Measurements from ENCODE around the gene GPHN.

GPHN gene

GRCh38 chr14:67186172-67186768, 678.3 kb downstream of the GPHN start:
- H3K4me3 ChIP-seq (ENCODE audit: low read length): no peak overlapping the region
- H3K9me3 ChIP-seq (ENCODE audit: control insufficient read depth, low read depth, low read length): no peaks in the 10 kb centered on the region
- H3K36me3 ChIP-seq (ENCODE audit: control insufficient read depth, low read depth, low read length): no peaks in the 10 kb centered on the region
- H3K27me3 ChIP-seq (ENCODE audit: control insufficient read depth, insufficient read depth, low read length): no peaks in the 10 kb centered on the region
- no peak overlapping the region for H3K27ac ChIP-seq (ENCODE audit: low read length)
- H3K4me1 ChIP-seq (ENCODE audit: control insufficient read depth, low read depth, low read length): peaks cover 4% of the 10 kb centered on the region
- H3K9ac ChIP-seq (ENCODE audit: low read length): no peak overlapping the region

GRCh38 chr14:67186789-67187584, 679.0 kb downstream of the GPHN start:
- H3K36me3 ChIP-seq (ENCODE audit: control insufficient read depth, low read depth, low read length): no peaks in the 10 kb centered on the region
- H3K27ac ChIP-seq (ENCODE audit: low read length): no peak overlapping the region
- no peak overlapping the region for H3K4me3 ChIP-seq (ENCODE audit: low read length)
- no peaks in the 10 kb centered on the region for H3K27me3 ChIP-seq (ENCODE audit: control insufficient read depth, insufficient read depth, low read length)
- no peak overlapping the region for H3K9ac ChIP-seq (ENCODE audit: low read length)
- H3K9me3 ChIP-seq (ENCODE audit: control insufficient read depth, low read depth, low read length): no peaks in the 10 kb centered on the region
- peaks cover 4% of the 10 kb centered on the region for H3K4me1 ChIP-seq (ENCODE audit: control insufficient read depth, low read depth, low read length)

GRCh38 chr14:67187826-67188225, 679.9 kb downstream of the GPHN start:
- H3K9me3 ChIP-seq (ENCODE audit: control insufficient read depth, low read depth, low read length): no peaks in the 10 kb centered on the region
- no peaks in the 10 kb centered on the region for H3K27me3 ChIP-seq (ENCODE audit: control insufficient read depth, insufficient read depth, low read length)
- H3K9ac ChIP-seq (ENCODE audit: low read length): no peak overlapping the region
- peaks cover 4% of the 10 kb centered on the region for H3K4me1 ChIP-seq (ENCODE audit: control insufficient read depth, low read depth, low read length)
- H3K36me3 ChIP-seq (ENCODE audit: control insufficient read depth, low read depth, low read length): no peaks in the 10 kb centered on the region
- no peak overlapping the region for H3K4me3 ChIP-seq (ENCODE audit: low read length)
- no peak overlapping the region for H3K27ac ChIP-seq (ENCODE audit: low read length)

GRCh38 chr14:67188326-67188725, 680.4 kb downstream of the GPHN start:
- Histone ChIP-seq H3K9me3 (ENCODE audit: control insufficient read depth, low read depth, low read length) (no peaks in the 10 kb centered on the region), H3K4me3 (ENCODE audit: low read length) (no peak overlapping the region), H3K27ac (ENCODE audit: low read length) (no peak overlapping the region), H3K36me3 (ENCODE audit: control insufficient read depth, low read depth, low read length) (no peaks in the 10 kb centered on the region), H3K4me1 (ENCODE audit: control insufficient read depth, low read depth, low read length) (peaks cover 4% of the 10 kb centered on the region), H3K27me3 (ENCODE audit: control insufficient read depth, insufficient read depth, low read length) (no peaks in the 10 kb centered on the region), H3K9ac (ENCODE audit: low read length) (no peak overlapping the region)

- Histone ChIP-seq H3K4me3 (ENCODE audit: low read length) (no peak overlapping the region), H3K27me3 (ENCODE audit: control insufficient read depth, insufficient read depth, low read length) (no peaks in the 10 kb centered on the region), H3K27ac (ENCODE audit: low read length) (no peak overlapping the region), H3K36me3 (ENCODE audit: control insufficient read depth, low read depth, low read length) (no peaks in the 10 kb centered on the region), H3K9ac (ENCODE audit: low read length) (no peak overlapping the region), H3K4me1 (ENCODE audit: control insufficient read depth, low read depth, low read length) (peaks cover 4% of the 10 kb centered on the region), H3K9me3 (ENCODE audit: control insufficient read depth, low read depth, low read length) (no peaks in the 10 kb centered on the region)
Measured at GRCh38 chr14:67191768-67192290, 683.9 kb downstream of the GPHN start.

GRCh38 chr14:67192366-67192765, 684.4 kb downstream of the GPHN start:
- Histone ChIP-seq H3K4me3 (ENCODE audit: low read length) (no peak overlapping the region), H3K27ac (ENCODE audit: low read length) (no peak overlapping the region), H3K9me3 (ENCODE audit: control insufficient read depth, low read depth, low read length) (no peaks in the 10 kb centered on the region), H3K36me3 (ENCODE audit: control insufficient read depth, low read depth, low read length) (no peaks in the 10 kb centered on the region), H3K4me1 (ENCODE audit: control insufficient read depth, low read depth, low read length) (peaks cover 4% of the 10 kb centered on the region), H3K27me3 (ENCODE audit: control insufficient read depth, insufficient read depth, low read length) (no peaks in the 10 kb centered on the region), H3K9ac (ENCODE audit: low read length) (no peak overlapping the region)

- Histone ChIP-seq H3K36me3 (ENCODE audit: control insufficient read depth, low read depth, low read length) (no peaks in the 10 kb centered on the region), H3K4me1 (ENCODE audit: control insufficient read depth, low read depth, low read length) (no peaks in the 10 kb centered on the region), H3K4me3 (ENCODE audit: low read length) (no peak overlapping the region), H3K27me3 (ENCODE audit: control insufficient read depth, insufficient read depth, low read length) (no peaks in the 10 kb centered on the region), H3K9ac (ENCODE audit: low read length) (no peak overlapping the region), H3K9me3 (ENCODE audit: control insufficient read depth, low read depth, low read length) (no peaks in the 10 kb centered on the region), H3K27ac (ENCODE audit: low read length) (no peak overlapping the region)
Measured at GRCh38 chr14:67195279-67195678, 687.3 kb downstream of the GPHN start.

GRCh38 chr14:67199016-67199415, 691.1 kb downstream of the GPHN start:
- Histone ChIP-seq H3K4me3 (ENCODE audit: low read length) (no peak overlapping the region), H3K9me3 (ENCODE audit: control insufficient read depth, low read depth, low read length) (no peaks in the 10 kb centered on the region), H3K27me3 (ENCODE audit: control insufficient read depth, insufficient read depth, low read length) (no peaks in the 10 kb centered on the region), H3K27ac (ENCODE audit: low read length) (no peak overlapping the region), H3K9ac (ENCODE audit: low read length) (no peak overlapping the region), H3K36me3 (ENCODE audit: control insufficient read depth, low read depth, low read length) (no peaks in the 10 kb centered on the region), H3K4me1 (ENCODE audit: control insufficient read depth, low read depth, low read length) (no peaks in the 10 kb centered on the region)

GRCh38 chr14:67207810-67208209, 699.9 kb downstream of the GPHN start:
- Histone ChIP-seq H3K9ac (ENCODE audit: low read length) (no peak overlapping the region), H3K9me3 (ENCODE audit: control insufficient read depth, low read depth, low read length) (no peaks in the 10 kb centered on the region), H3K27me3 (ENCODE audit: control insufficient read depth, insufficient read depth, low read length) (no peaks in the 10 kb centered on the region), H3K4me1 (ENCODE audit: control insufficient read depth, low read depth, low read length) (no peaks in the 10 kb centered on the region), H3K36me3 (ENCODE audit: control insufficient read depth, low read depth, low read length) (no peaks in the 10 kb centered on the region), H3K27ac (ENCODE audit: low read length) (no peak overlapping the region), H3K4me3 (ENCODE audit: low read length) (no peak overlapping the region)

- Histone ChIP-seq H3K27me3 (ENCODE audit: control insufficient read depth, insufficient read depth, low read length) (no peaks in the 10 kb centered on the region), H3K27ac (ENCODE audit: low read length) (no peak overlapping the region), H3K4me1 (ENCODE audit: control insufficient read depth, low read depth, low read length) (no peaks in the 10 kb centered on the region), H3K9ac (ENCODE audit: low read length) (no peak overlapping the region), H3K9me3 (ENCODE audit: control insufficient read depth, low read depth, low read length) (no peaks in the 10 kb centered on the region), H3K36me3 (ENCODE audit: control insufficient read depth, low read depth, low read length) (no peaks in the 10 kb centered on the region), H3K4me3 (ENCODE audit: low read length) (no peak overlapping the region)
Measured at GRCh38 chr14:67218126-67218525, 710.2 kb downstream of the GPHN start.

- Histone ChIP-seq H3K27ac (ENCODE audit: low read length) (no peak overlapping the region), H3K4me3 (ENCODE audit: low read length) (no peak overlapping the region), H3K27me3 (ENCODE audit: control insufficient read depth, insufficient read depth, low read length) (no peaks in the 10 kb centered on the region), H3K9me3 (ENCODE audit: control insufficient read depth, low read depth, low read length) (no peaks in the 10 kb centered on the region), H3K4me1 (ENCODE audit: control insufficient read depth, low read depth, low read length) (no peaks in the 10 kb centered on the region), H3K36me3 (ENCODE audit: control insufficient read depth, low read depth, low read length) (no peaks in the 10 kb centered on the region), H3K9ac (ENCODE audit: low read length) (no peak overlapping the region)
Measured at GRCh38 chr14:67221248-67221981, 713.5 kb downstream of the GPHN start.

Measured in iPS-18a (cell line).